Stimulated activated naive CD4-positive, alpha-beta T cell (primary cell): ENCODE measurements around the gene SMIM26.
"Not testable (repeated sequence)": the region's sequence is repeated elsewhere in the genome, so short reads cannot be mapped to it uniquely, and the experiment has no call there.

Source experiments
- DNase-seq, 6 experiments: peaks; one replicate each; lab custom pipeline; 2025; lab: John Stamatoyannopoulos, UW

The SMIM26 gene

GRCh38 chr20:18566892-18567738 is at the start of gene SMIM26:
Gene SMIM26 (plus strand): TSS chr20:18567432. CDS start chr20:18567479, 47 bp downstream.
- DNase-seq: peak; percentile 81 to 93 (median 86)

GRCh38 chr20:18522066-18522465 is 45.2 kb upstream of the SMIM26 start:
- DNase-seq: not testable (repeated sequence)

- DNase-seq: no peak
Measured at GRCh38 chr20:18523066-18523465, 44.2 kb upstream of the SMIM26 start.

GRCh38 chr20:18524646-18525045 is 42.6 kb upstream of the SMIM26 start:
- no peak for DNase-seq

GRCh38 chr20:18526761-18527160 is 40.5 kb upstream of the SMIM26 start:
- DNase-seq: not testable (repeated sequence)

- no peak for DNase-seq
Measured at GRCh38 chr20:18527339-18527738, 39.9 kb upstream of the SMIM26 start.

GRCh38 chr20:18527836-18528235 is 39.4 kb upstream of the SMIM26 start:
- no peak for DNase-seq

- no peak for DNase-seq
Measured at GRCh38 chr20:18529041-18529440, 38.2 kb upstream of the SMIM26 start.

GRCh38 chr20:18532626-18533025 is 34.6 kb upstream of the SMIM26 start:
- no peak for DNase-seq

- no peak for DNase-seq
Measured at GRCh38 chr20:18533491-18533890, 33.7 kb upstream of the SMIM26 start.

GRCh38 chr20:18533978-18534644 is 33.1 kb upstream of the SMIM26 start:
- no peak for DNase-seq

GRCh38 chr20:18537651-18538050 is 29.6 kb upstream of the SMIM26 start:
- no peak for DNase-seq

- DNase-seq: no peak
Measured at GRCh38 chr20:18541741-18542140, 25.5 kb upstream of the SMIM26 start.

- DNase-seq: no peak
Measured at GRCh38 chr20:18543216-18543615, 24.0 kb upstream of the SMIM26 start.

- no peak for DNase-seq
Measured at GRCh38 chr20:18543932-18544331, 23.3 kb upstream of the SMIM26 start.

GRCh38 chr20:18545566-18545965 is 21.7 kb upstream of the SMIM26 start:
- no peak for DNase-seq

GRCh38 chr20:18548465-18548864 is 18.8 kb upstream of the SMIM26 start:
- DNase-seq: no peak

GRCh38 chr20:18553746-18554145 is 13.5 kb upstream of the SMIM26 start:
- DNase-seq: no peak

GRCh38 chr20:18567739-18568091 is 483 bp downstream of the SMIM26 start:
- no peak for DNase-seq

- DNase-seq: no peak
Measured at GRCh38 chr20:18571009-18571408, 3.8 kb downstream of the SMIM26 start.

GRCh38 chr20:18571578-18571977 is 4.3 kb downstream of the SMIM26 start:
- DNase-seq: no peak

GRCh38 chr20:18577942-18578341 is 10.7 kb downstream of the SMIM26 start:
- no peak for DNase-seq

GRCh38 chr20:18578581-18578980 is 11.3 kb downstream of the SMIM26 start:
- no peak for DNase-seq
